Bone marrow (tissue), 2 donors: ENCODE data around the gene ZBTB16.

Source experiments
- DNase-seq, 2 donors: peaks; one replicate each; lab custom pipeline; 2025; lab: John Stamatoyannopoulos, UW

Gene ZBTB16

DNA sequence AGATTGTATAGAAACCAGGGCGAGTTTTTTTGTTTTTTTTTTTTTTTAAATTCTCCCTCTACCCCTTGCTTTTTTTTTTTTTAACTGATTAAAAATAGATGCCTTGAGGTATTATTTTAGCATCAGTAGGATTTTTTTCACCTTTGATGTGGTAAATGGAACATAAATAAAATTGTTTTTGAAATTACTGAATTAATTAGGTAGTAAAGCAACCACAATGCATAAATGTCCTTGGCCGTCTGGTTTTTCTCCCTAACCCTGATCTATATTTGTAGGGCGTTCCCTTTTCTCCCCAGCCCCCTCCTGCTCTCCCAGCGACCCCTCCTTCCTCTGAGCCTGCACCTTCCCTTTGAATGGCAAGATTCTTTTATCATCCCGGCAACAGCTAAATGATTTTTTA is 107.8 kb downstream of the ZBTB16 start:
- no peak for DNase-seq

- DNase-seq = no peak
Observed at GRCh38 chr11:114167771-114168448, 108.4 kb downstream of the ZBTB16 start.

DNA sequence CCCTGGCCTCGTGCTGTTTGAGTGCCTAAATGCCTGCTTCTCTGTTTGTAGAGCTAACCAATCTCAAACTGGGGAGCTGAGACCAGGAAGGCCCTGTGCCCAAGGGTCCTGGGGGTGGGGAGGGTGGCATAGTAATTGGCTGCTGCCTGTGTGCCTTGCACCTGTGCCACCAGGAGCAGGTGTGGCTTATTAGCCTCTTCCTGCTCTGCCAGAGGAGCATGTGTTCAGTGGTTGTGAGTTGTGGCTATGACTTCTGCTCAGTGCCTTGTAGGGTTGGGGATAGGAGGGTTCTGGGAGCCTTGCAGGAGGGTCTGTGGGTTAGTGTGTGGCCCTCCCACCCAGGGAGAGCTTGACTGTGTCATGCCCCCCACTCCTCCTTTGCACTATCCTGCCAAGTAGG is 109.2 kb downstream of the ZBTB16 start:
- DNase-seq = no peak

DNA sequence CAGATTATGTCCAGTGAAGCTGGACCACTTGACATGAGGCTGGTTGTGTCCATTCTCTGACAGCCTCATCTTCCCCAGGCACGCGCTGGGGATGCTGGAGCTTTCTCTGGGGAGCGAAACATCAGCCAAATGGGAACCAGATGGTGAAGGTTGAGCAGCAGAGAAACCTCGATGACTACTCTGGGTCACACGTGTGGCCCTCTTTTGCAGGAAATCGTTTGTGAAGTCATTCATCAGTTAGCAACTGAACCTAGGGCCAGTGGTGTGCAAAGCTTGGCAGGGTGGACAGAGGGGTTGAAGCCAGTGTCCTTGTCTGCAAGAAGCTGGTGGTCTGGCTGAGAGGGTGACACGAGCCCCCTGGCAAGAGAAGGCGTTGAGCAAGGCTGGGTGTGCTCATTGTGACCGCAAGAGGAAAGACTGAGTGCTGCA is 109.8 kb downstream of the ZBTB16 start:
- no peak for DNase-seq

- DNase-seq = no peak
Observed at GRCh38 chr11:114169821-114170220, 110.3 kb downstream of the ZBTB16 start.

- DNase-seq = no peak
Observed at GRCh38 chr11:114170226-114170625, 110.7 kb downstream of the ZBTB16 start.

GRCh38 chr11:114171257-114172054 is 111.9 kb downstream of the ZBTB16 start:
- no peak for DNase-seq

GRCh38 chr11:114172055-114172861 is 112.7 kb downstream of the ZBTB16 start:
- DNase-seq = no peak

GRCh38 chr11:114172871-114173444 is 113.4 kb downstream of the ZBTB16 start:
- no peak for DNase-seq

DNA sequence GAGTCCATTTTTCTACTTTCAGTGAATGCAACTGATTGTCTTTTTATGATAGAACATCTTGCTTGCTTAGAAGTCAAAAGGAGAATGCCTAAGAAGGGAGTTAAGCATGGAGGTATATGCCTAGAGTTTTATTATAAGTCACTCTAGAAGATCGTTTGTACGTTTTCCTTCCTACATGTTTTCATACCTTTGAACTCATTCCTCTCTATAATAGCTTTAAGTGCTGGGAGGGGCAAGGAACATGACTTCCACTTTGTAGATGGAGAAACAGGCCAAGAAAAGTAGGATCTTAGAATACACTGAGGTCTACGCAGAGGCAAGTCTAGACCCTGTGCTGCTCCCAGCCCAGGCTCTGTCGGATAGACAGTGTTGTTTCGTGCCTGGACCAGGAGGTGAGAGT is 114.3 kb downstream of the ZBTB16 start:
- no peak for DNase-seq

DNA sequence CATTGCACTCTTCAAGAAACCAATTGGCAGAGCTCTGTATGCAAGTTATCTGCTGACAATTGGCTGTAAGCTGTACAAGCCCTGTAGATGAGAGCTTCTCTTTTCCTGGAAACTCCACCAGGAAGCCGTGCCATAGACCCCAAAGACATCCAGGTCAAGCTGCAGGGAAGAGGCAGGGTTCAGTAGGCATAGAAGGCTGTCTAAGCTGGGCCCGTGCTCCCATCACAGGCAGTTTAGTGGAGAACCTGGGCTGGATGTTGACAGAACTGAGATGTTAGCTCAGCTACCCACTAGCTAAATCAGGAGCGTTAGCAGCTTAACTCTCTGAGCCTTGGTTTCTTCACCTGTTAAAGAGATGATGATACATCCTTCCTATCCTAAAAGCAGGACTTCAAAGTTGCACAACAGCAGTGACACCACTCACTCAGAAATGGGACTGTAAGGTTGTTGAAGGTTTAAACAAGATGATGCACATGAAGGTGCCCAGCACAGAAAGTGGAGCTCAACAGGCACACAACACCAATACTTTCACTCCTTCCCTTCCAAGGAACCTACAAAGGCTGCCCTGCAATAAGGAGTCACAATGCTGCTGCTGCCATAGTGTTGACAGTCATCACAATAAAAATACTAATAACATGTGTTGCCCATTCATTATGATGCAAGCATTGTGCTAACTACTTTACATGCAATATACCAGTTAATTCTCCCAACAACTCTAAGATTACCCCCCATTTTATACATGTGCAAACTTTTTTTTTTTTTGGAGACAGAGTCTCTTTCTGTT is 115.4 kb downstream of the ZBTB16 start:
- DNase-seq = no peak

- no peak for DNase-seq
Observed at GRCh38 chr11:114175706-114176105, 116.2 kb downstream of the ZBTB16 start.

- DNase-seq = no peak
Observed at GRCh38 chr11:114176321-114176720, 116.8 kb downstream of the ZBTB16 start.

- DNase-seq = no peak
Observed at GRCh38 chr11:114178656-114179055, 119.1 kb downstream of the ZBTB16 start.

DNA sequence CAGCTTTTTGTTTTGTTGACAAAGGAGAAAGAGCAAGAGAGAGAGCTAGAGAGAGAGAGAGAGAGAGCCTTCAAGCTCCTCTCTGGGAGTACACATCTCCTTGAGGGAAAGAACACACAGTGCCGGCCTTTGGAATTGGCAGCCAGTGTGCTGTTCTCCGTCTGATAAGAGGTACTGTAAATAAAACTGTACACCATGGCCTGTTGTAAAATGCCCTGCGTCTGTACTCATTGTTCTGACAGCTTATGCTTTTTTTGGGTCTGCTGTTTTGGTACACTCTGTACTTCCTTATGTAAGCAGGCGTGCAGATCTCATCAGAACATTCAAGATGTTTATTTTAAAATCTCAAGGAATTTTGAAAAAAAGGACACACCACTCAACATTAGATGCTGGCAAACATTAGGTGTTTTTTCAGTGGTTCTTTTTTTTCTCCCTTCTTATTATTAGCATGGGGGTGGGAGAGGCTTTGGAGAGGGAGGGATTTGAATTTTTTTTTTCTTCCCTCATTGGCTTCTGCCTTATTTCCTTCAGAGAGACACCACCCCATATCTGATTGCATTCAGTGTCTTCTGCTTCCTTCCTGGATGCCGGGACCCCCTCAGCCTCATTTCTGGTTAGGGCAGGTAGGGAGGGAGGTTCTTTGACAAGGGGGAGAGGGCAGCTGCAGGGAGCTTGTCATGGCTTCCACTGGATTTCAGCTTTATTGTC is 119.9 kb downstream of the ZBTB16 start:
- DNase-seq = no peak

DNA sequence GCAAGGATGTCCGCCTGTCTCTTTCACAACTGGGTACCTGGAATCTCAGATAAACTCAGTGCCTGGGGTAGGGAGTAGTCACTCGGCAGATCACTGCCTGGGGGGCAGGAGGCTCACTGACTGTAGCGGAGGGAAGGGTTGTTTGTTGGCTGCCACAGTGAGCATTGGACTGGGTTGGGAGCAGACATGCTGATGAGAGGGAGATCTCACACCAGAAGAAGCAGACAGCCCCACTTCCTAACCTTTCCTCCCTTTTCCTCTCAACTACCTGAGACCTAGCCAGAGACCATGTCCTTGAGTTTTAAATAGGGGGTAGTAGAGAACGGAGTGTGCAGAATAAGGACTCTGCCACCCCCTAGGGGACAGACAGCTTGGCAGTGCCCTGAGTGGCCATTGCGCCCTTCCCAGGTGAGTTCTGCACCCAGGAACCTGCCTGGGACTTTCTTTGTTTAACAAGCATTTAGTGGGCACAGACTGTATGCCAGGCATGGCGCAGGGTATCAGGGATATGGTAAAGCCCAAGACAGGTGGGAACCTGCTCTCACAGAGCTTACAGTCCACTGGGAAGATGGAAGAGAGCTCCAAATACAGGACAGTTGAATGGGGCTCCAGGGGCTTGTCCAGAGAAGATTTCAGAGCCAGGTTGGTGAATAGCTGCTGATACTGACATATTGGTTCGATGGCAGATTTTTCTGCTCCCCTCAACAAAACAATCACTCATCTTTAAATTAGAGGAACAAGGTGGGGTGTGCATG is 121.0 kb downstream of the ZBTB16 start:
- peak in 1 of 2 donors; percentile 47 for DNase-seq

GRCh38 chr11:114181195-114181594 is 121.7 kb downstream of the ZBTB16 start:
- DNase-seq = no peak

- no peak for DNase-seq
Observed at GRCh38 chr11:114181752-114182151, 122.2 kb downstream of the ZBTB16 start.

DNA sequence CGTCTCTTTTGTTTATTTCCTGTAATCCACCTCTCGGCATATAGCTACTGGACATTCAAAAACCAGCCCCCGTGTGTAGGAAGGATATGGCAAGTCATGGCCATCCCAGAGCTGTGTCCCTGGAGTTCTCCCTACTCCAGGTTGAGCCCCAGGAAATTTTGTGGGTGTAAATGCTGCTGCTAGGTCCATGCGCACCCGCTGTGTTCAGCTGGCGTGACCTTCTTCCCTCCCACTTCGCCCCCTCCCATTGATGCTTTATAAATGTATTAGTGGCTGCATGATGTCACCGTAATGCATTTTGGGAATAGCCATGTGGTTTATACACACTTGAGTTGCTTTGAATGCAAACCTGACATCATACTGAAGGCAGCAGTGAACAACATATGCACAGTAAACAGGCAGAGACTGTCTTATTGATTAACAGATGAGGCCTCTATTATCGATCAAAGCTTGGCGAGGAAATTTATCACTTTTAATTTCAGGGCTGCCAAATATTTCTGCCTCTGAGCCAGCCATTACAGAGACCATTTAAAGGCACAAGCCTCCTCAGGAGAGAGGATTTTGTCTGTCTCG is 123.0 kb downstream of the ZBTB16 start:
- DNase-seq = no peak

GRCh38 chr11:114183044-114183511 is 123.6 kb downstream of the ZBTB16 start:
- DNase-seq = no peak
